GM21576 (cell line): Measurements from ENCODE around the gene HLF.

ENCODE experiments used
- ATAC-seq: cut with Tn5 transposase; IDR thresholded peaks from one replicate; pipeline ENCODE4 v1.9.1; 2021; ENCODE audit warnings: mild to moderate bottlenecking, moderate library complexity; ENCODE audit not compliant: unreplicated experiment

HLF gene

DNA sequence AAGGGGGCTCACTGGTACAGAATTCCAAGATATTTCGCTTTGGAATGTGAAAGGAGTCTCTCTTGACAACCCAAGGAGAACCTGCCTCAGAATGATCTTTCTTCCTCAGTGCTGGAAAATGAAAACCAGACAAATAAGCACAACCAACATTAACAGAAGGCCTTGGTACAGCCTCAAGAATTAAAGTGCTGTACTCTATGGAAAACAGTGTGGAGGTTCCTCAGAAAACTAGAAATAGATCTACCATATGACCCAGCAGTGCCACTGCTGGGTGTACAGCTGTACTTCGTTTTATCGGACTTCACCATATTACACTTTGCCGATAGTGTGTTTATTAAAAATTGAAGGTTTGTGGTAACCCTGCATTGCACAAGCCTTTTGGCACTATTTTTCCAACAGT is 25.2 kb downstream of the HLF start:
- ATAC-seq, result no peak

DNA sequence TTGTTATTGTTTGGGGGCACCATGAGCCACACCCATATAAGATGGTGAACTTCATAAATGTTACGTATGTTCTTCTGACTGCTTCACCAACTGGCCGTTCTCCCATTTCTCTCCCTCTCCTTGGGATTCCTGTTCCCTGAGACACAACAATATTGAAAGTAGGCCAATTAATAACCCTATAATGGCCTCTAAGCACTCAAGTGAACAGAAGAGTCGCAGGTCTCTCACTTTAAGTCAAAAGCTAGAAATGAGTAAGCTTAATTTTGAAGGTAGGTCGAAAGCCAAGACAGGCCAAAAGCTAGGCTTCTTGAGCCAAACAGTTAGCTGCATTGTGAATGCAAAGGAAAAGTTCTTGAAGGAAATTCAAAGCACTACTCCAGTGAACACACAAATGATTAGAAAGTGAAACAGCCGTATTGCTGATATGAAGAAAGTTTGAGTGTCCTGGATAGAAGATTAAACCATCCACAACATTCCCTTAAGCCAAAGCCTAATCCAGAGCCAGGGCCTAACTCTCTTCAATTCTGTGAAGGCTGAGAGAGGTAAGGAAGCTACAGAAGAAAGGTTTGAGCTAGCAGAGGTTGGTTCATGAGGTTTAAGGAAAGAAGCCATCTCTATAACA is 25.8 kb downstream of the HLF start:
- no peak for ATAC-seq

DNA sequence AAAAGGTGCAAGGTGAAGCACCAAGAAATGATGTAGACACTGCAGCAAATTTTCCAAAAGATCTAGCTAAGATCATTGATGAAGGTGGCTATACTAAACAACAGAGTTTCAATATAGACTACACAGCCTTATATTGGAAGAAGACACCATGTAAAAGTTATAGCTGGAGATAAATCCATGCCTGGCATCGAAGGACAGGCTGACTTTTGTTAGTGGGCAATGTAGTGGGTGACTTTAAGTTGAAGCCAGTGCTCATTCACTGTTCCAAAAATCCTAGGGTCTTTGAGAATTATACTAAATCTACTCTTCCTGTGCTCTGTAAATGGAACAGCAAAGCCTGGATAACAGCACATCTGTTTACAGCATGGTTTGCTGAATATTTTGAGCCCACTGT is 26.4 kb downstream of the HLF start:
- ATAC-seq, result no peak

DNA sequence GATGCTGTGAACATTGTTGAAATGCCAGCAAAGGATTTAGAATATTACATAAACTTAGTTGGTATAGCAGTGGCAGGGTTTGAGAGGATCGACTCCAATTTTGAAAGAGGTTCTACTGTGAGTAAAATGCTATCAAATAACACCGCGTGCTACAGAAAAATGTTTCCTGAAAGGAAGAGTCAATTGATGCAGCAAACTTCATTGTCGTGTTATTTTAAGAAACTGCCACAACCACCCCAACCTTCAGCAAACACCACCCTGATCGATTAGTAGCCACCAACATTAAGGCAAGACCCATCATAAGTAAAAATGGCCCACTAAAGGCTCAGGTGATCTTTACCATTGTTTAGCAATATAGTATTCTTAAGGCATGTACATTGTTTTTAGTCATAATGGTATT is 27.3 kb downstream of the HLF start:
- ATAC-seq, result no peak

DNA sequence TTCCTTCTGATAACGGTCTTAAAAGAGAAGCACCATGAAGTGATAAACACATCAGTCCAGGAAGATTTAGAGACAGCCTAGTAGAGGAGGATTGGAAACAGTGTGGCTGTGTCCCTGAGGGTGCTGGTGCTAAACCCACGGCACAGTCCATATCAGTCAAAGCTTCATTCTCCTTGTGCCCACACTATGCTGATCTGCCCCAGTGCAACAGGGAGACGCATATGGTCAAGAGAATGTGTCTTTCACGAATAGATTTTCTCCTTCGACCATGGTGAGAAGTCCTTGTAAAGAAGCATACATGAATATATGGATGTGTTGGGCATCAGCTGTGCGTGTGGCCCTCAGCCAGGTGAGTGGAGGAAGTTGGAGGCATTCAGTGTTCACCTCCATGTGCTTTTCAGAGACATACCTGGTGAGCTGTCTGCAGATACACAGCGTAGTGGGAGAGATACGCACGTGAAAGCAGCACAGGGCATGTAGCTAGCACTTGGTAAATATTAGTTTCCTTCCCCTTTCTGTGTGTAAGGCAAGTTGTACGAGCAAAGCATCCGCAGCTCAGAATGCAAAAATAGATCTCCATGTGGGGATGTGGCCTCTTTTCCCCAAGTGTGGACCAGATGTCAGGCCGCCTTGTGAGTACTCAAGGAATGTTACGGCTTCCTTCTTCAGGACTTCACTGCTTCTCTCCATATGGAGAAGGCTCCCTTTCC is 29.4 kb downstream of the HLF start:
- ATAC-seq, result no peak

DNA sequence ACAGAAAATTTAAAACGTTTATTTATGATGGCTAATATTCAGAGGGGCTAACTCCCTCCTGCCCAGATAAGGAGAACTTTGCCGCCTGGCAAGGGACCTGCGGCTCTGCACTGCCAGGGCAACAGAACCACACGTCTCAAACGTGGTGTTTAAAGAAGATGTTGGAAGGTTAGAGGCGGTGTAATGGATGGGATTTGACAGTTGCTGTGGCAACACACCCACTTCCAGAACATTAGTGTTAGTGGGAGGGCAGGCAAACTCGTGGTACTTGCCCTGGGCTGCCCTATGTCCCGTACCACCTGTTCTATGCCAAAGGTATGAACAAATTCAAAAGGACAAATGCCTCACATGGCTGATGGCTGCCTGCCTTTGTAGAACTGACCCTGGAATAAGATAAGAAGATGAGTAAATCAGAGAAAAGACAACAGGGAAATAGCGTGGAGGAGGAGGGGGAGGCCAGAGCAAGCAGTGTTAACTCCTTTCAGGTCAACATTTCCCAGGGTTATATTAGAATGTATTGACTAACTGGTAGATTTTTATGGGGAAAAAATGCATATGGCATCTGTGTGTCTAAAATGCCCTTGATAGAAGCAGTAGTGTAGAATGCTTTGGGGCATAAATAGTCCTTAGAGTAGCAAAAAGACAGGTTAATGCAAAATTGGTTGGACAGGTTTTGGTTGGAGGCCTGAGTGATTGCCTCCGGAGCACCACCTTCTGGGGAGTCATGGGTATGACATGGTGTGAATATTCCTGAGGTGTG is 30.8 kb downstream of the HLF start:
- ATAC-seq, result peak; percentile 85

DNA sequence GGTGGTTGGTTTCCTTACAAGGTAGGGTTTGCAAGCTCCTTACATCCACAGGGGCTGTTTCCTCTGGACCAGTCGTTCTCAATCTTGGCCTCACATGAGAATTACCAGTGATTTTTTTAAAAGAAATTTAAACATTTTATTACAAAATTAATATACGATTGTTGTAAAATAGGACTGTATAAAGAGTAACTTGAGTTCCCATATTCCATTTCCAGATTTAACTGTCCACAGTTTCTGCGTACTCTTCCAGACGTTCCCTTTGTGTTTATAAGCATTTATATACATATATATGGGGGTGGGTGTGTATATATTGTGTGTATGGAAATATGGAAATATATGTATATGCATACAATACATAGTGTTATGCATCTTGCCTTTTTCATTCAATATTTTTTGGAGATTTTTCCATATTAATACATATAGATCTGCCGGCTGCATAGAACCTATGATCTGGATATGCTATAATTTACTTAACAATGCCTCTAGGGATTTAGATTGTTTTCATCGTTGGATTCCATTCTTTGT is 31.5 kb downstream of the HLF start:
- no peak for ATAC-seq

DNA sequence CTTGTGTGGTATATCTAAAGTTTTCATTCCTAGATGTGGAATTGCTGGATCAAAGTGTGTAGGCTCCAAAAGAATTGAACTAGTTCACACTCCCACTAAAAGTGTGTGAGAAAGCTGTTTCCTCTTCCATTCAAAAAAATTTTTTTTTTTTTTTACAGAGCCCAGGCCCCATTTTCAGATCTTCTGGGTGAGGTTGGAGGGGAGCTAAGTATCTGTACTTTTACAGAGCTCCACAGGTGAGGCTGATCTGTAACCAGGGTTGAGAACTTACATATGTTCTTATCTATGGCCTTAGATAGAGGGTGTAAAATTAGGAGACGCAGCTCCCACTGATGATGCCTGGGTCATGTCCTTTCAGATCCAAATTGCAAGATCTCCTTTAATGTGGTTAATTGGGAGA is 31.9 kb downstream of the HLF start:
- ATAC-seq, result no peak

DNA sequence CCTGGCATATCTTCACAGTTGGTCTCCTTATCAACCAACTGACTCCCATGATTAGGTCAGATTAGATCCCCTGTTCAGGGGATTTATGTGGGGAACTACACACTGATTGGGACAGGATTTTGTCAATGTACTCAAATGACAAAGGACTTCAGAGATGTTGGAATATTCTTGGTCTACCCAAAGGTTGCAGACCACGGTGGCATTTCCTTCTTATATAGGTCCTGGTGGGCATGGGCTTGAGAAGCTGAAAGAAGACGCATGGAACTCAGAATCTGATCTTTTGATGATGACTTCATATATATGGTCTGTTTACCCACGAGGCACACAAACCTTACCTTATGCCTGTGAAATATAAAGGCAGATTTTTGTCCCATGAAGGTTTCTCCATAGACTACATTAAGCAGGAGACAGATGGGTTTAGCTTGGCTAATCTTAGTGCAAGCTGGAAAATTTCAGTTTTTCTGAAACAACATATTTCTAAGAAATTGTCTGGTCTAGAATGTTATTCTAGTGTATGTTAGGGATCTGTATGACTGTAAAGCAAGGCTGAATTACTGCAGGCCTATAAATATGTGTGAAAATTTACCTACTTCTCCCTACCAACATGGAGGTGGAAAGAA is 33.5 kb downstream of the HLF start:
- ATAC-seq, result no peak

DNA sequence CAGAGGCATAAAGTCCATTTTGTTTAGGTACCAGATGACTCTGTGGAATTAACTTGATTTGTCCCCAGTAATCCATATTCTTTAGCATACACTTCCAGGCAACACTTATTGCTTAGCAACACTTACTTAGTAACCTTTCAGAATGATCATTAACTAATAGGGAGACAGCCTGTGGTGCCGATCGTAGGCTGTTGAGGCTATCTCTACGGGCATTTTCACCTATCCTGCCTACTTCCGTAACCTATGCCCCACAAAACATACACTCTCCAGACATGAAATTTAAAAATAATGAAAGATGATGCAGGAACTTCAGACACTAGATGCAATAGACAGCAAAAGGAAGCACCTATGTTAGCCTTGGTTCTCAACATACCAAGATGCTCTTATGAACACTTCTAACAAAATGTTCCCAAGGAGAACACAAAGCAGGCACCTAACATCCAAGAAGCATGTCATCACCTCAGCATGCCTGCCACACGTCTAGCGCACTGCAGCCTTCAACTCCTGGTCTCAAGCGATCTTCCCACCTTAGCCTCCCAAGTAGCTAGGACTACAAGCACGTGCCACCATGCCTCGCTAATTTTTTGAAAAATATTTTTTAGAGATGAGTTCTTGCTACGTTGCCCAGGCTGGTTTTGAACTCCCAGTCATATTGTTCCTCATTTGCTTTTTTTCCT is 34.5 kb downstream of the HLF start:
- no peak for ATAC-seq

DNA sequence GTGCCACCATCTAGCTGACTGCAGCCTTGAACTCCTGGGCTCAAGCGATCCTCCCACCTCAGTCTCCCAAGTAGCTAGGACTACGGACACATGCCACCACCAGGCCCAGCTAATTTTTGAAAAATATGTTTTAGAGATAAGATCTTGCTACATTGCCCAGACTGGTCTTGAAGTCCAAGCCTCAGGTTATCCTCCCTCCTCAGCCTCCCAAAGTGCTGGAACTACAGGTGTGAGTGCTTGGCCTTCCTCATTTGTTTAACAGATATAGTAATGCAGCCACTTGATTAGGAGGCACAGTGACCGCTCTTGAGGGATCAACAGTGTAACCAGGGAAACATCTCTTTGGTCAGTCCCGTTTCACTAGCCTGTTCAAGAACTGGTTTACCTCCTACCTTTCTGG is 35.1 kb downstream of the HLF start:
- no peak for ATAC-seq

DNA sequence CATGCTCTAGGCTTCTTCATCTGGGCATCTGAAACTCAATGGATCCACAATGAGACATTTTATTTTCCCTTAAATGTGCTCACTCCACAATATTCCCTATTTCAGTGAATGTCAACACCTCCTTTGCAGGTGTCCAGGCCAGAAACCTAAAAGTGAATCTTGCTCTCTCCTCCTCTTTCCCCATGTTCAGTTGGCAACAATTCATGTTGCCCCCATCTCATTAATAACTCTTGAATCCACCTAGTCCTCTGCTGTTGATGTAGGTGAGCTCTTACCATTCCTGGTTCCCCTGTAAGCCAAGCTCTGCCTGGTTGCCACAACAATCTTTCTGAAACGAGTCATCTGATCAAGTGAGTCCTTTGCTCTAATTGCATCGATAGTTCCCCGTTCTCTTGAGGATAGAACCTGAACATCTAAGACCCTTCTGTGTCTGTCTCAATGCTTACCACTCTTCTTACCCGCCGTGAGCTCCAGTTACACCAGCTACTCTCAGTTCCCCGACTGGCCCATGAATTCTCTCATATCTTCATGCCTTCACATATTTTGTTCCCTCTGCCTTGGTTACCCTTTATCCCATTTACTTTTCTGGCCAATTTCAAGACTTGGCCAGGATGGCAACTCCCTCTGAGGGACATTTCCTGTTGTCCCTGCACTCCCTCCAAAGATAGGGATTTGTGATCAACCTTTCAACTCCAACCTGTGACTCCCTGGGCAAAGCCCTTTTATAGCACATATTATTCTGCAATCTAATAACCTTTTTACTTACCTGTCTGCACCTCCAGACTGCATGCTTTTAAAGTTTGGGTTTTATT is 35.9 kb downstream of the HLF start:
- no peak for ATAC-seq

DNA sequence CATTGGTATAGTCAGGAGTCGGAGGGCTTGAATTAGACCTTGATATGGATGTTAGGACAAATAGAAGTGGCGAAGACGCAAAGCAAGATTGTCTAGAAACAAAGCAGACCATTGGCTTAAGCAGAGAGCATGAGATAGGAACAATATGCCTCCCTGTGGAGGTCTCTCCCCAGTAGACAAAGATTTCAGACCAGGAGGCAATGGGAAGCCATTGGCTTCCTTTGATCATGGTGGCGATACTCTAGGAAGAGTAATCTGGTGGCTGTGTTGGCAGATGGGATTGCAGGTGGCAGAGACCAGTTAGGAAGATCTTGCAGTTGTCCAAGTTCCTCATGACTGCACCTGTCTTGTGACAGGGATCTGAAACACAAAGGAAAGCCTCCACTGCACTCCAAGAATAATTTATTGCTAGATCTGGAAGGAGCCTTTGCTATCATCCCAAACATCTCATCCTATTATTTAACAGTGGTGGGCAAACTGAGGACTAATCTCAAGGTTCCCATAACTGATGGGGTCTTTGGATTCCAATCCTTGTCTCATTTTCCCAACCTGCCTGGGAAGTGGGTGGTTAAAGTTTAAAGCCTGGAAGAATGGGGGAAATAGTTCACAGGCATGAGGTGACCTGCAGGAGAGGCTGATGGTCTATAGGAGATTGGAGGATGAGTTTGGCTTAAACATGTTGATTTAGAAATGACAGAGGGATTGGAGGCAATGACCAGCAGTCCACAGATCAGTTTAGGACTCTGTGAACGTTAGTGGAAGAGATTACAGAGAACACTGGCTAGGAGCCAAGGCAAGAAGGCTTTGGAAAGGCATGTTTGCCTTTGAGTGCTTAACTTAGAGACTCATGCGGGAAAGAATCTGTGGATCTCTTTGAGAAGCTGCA is 37.0 kb downstream of the HLF start:
- no peak for ATAC-seq

DNA sequence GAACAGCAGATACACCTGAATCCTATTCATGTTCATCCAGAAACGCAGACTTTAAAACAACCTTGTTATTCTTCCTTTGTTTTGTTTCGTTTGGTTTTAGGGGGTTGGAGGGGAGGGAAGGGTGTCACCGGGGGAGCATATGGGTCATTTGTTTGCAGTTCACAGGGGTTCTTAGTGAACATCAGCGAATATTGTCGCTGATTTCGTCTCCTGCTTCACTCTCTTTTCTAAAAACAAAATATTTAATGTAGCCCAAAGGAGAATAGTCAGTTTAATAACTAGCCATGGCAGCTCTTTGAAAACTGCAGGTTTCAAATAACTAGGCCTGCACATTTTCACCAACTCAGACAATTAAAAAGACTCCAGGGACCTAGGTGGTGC is 37.6 kb downstream of the HLF start:
- ATAC-seq, result no peak

DNA sequence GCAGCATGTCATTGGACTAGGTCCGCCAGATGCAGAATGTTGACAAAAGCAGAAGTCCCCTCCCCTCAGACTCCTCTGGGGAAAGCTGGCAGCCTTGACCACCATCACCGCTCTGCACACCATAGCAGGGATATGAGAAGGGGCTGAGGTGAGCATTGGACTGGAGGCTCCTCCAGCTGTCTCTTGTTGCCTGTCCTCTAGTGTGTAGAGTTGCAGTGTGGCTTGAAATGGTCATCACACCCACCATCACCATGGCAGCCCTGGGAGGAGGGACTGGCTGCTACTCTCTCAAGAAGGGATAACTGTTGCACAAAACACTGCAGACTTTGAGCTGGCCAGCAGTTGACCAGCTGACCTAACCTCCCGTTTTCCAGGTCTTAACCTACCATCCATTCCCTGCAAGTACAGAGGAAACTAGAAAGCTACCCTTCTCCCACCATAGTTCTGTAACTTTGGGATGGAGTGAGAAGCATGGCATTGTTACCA is 38.3 kb downstream of the HLF start:
- no peak for ATAC-seq

DNA sequence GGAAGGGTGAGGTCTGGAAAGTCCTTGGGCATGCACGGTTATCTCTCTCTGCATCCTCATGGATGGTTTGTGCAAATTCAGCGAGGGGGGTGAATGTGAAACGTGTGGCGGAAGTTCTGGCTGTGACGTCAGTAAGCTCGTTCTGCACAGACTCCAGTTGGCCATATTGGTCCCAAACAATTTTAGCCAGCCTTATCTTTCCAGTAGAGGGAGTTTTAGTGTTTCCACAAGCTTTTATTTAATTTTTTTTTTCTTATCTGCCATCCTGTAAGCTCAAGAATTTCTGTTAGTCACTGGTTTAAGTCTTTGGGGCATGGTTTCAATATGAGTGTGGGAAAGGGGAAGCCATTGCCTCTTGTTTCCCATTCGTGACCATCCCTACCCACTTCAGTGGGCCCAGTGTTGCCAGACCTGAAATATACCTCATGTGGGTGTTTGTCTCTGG is 39.0 kb downstream of the HLF start:
- ATAC-seq, result no peak

DNA sequence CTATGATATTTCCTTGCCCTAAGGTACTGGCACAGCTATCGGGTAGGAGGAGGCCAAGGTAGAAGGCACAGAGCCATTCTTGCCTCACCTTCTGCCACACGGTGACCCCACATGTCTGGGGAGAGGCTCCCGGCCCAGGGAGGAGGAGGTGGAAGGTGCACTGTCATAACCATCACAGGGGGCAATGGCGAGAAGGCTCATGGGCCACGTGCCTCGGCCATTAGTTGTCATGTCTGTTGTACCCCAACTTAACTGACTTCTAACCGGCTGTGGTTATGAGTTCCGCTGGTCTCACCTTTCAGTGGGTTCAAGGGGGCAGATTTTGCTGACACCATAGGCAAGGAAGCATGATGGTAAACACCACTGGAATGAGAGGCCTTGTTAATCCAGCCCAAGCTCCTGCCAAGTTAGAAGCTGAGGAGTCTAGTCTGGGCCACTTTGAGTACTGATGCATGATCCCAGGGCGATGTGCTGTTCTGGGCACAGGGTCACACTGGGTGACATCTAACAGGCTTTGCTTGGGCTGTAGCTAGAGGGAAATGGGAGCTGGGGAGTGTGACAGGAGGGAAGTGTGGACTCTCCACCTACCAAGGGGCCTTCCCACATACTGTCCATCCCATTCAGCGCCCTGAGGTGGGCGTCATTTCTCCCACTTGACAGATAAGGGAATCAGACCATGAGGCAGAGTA is 39.6 kb downstream of the HLF start:
- no peak for ATAC-seq

DNA sequence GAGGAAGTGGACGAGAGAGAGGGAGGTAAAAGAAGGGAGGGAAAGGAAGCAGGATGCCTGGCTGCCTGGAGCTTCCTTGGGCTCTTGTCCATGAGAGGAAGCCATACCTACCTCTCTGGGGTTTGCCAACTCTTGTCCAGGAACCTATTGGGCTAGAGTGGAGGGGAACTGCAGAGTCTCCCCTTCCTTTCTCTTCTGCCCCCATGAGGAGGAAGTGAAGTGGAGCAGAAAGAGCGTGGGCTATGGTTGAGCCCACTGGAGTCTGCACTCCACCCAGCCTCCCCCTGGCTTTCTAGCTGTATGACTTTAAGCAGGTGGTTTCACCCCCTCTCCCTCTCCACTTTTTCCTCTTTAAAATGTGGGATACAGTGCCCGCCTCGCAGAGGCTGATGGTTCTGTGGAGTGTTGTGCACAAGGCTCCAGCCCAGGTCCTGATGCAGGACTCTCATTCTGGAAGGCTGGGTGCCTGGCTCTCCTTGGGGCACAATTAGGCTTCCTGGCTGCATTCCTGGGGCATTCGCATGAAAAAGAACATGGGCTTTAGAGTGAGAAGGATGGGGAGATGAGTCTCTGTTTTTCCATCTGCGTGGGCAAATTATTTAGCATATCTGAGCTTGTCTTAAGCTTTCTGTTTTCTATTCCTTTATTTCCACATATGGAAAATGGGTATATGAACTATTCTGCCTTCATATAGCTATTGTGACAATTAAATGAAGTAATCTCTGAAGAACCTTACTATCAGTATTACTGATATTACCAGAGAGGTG is 40.7 kb downstream of the HLF start:
- ATAC-seq, result no peak
